H1 (cell line): Measurements from ENCODE around the gene C9orf43. TPM values are rescaled to one million over a fixed set of nuclear protein-coding genes. Genes with fewer than 3 reads are reported as not detected.

ENCODE experiments used
- CTCF ChIA-PET: fragments of 300-600 bp; sonication (Branson Sonifier 250); formaldehyde crosslinking; loops from one replicate; lab custom pipeline; 2021; ENCODE audit not compliant: partially characterized antibody; lab: Charles Lee
- POLR2A ChIA-PET: fragments of 300-600 bp; sonication (Branson Sonifier 250); formaldehyde crosslinking; loops from one replicate; lab custom pipeline; 2021; ENCODE audit warnings: inconsistent platforms; ENCODE audit not compliant: partially characterized antibody; lab: Charles Lee
- DNase-seq, 2 experiments: peaks; one replicate each; pipeline versions ENCODE4 v3.0.0 to v3.0.0-alpha.2; 2010 to 2022; ENCODE audit warnings: low spot score in 2 of 2, low read depth in 1 of 2, mixed read lengths in 1 of 2
- FAIRE-seq: peaks from 2 replicates; lab custom pipeline; 2011; peaks lifted over from hg19 to GRCh38; lab: Jason Lieb, UNC
- H2AFZ ChIP-seq: 2 replicates; pipeline ENCODE4 v1.8.1; 2012; ENCODE audit warnings: low read length, inconsistent platforms
- H2AK5ac ChIP-seq: 2 replicates; pipeline ENCODE4 v1.6.1; 2013; ENCODE audit warnings: low read depth, low read length
- H2BK120ac ChIP-seq: replicated peaks from 2 replicates; pipeline ENCODE3; 2013; ENCODE audit warnings: low read depth, low read length, inconsistent platforms
- H2BK12ac ChIP-seq: 2 replicates; pipeline ENCODE4 v1.6.1; 2013; ENCODE audit warnings: low read depth, low read length
- H2BK15ac ChIP-seq: 2 replicates; pipeline ENCODE4 v1.6.1; 2013; ENCODE audit warnings: low read length
- H2BK20ac ChIP-seq: 2 replicates; pipeline ENCODE4 v1.6.1; 2013; ENCODE audit warnings: low read length
- H2BK5ac ChIP-seq: 2 replicates; pipeline ENCODE4 v1.6.1; 2013; ENCODE audit warnings: low read depth, low read length
- H3K14ac ChIP-seq: 2 replicates; pipeline ENCODE4 v1.6.1; 2013; ENCODE audit warnings: inconsistent platforms; ENCODE audit not compliant: insufficient read length
- H3K18ac ChIP-seq: 2 replicates; pipeline ENCODE4 v1.6.1; 2013; ENCODE audit warnings: low read length; ENCODE audit errors: extremely low read depth
- H3K23ac ChIP-seq: 2 replicates; pipeline ENCODE4 v1.6.1; 2013; ENCODE audit warnings: inconsistent platforms; ENCODE audit not compliant: insufficient read length
- H3K23me2 ChIP-seq: 2 replicates; pipeline ENCODE4 v1.6.1; 2013; ENCODE audit warnings: low read depth, low read length
- H3K27ac ChIP-seq: 2 replicates; pipeline ENCODE4 v1.6.1; 2011; ENCODE audit warnings: low read depth, low read length, inconsistent platforms
- H3K27me3 ChIP-seq, 4 experiments: replicated peaks in 1 of 4; 1 replicate in 1 of 4; 2 replicates in 3 of 4; pipeline versions ENCODE4 v1.6.1 to v1.8.1; 2011 to 2013; ENCODE audit warnings: low read length in 3 of 4, mild to moderate bottlenecking in 3 of 4, inconsistent platforms in 2 of 4, mixed read lengths in 2 of 4, moderate library complexity in 1 of 4; ENCODE audit not compliant: control insufficient read depth in 3 of 4, insufficient read depth in 3 of 4; ENCODE audit errors: extremely low read depth in 1 of 4
- H3K36me3 ChIP-seq, 4 experiments: 2 replicates each; pipeline versions ENCODE4 v1.6.1 to v1.8.1; 2011 to 2013; ENCODE audit warnings: mild to moderate bottlenecking in 4 of 4, low read length in 3 of 4, moderate library complexity in 2 of 4, control low read depth in 1 of 4, inconsistent platforms in 1 of 4; ENCODE audit not compliant: insufficient read depth in 4 of 4, control insufficient read depth in 2 of 4
- H3K4ac ChIP-seq: replicated peaks from 2 replicates; pipeline ENCODE3; 2013; ENCODE audit warnings: low read length, low read depth, mixed read lengths, inconsistent platforms; ENCODE audit not compliant: insufficient read length
- H3K4me1 ChIP-seq, 4 experiments: replicated peaks in 1 of 4; 1 replicate in 1 of 4; 2 replicates in 3 of 4; pipeline versions ENCODE4 v1.6.1 to v1.8.1; 2011 to 2013; ENCODE audit warnings: low read length in 3 of 4, inconsistent platforms in 2 of 4, mixed read lengths in 1 of 4; ENCODE audit not compliant: insufficient read depth in 4 of 4, control insufficient read depth in 3 of 4
- H3K4me2 ChIP-seq, 2 experiments: 2 replicates each; pipeline versions ENCODE4 v1.6.1 to v1.8.1; 2011 to 2013; ENCODE audit warnings: low read depth in 2 of 2, low read length in 2 of 2, control low read depth in 1 of 2, inconsistent platforms in 1 of 2, mild to moderate bottlenecking in 1 of 2; ENCODE audit not compliant: insufficient read depth in 1 of 2
- H3K4me3 ChIP-seq, 4 experiments: fragments of 200-600, 300-600 bp in 1 of 4; sonication (generic), shearing (Covaris generic), sonication (Bioruptor Twin) in 1 of 4; 2 replicates each; pipeline versions ENCODE4 v1.5.1 to v1.8.1; 2011 to 2016; ENCODE audit warnings: low read length in 4 of 4, low read depth in 3 of 4, control low read depth in 2 of 4, inconsistent platforms in 2 of 4, mild to moderate bottlenecking in 2 of 4, mixed read lengths in 1 of 4, moderate library complexity in 1 of 4; ENCODE audit not compliant: insufficient read depth in 2 of 4; ENCODE audit errors: extremely low read depth in 1 of 4
- H3K56ac ChIP-seq: replicated peaks from 2 replicates; pipeline ENCODE3; 2013; ENCODE audit warnings: low read depth, mild to moderate bottlenecking, mixed read lengths, low read length, inconsistent platforms; ENCODE audit not compliant: insufficient read length
- H3K79me1 ChIP-seq: 2 replicates; pipeline ENCODE4 v1.6.1; 2013; ENCODE audit warnings: low read depth, low read length, control low read depth
- H3K79me2 ChIP-seq, 2 experiments: 2 replicates each; pipeline versions ENCODE4 v1.6.1 to v1.8.1; 2012 to 2013; ENCODE audit warnings: low read length in 2 of 2, mild to moderate bottlenecking in 2 of 2, inconsistent platforms in 1 of 2; ENCODE audit not compliant: insufficient read depth in 2 of 2, control insufficient read depth in 1 of 2
- H3K9ac ChIP-seq, 4 experiments: replicated peaks in 1 of 4; 1 replicate in 1 of 4; 2 replicates in 3 of 4; pipeline versions ENCODE4 v1.6.1 to v1.8.1; 2011 to 2013; ENCODE audit warnings: low read depth in 3 of 4, low read length in 3 of 4, control low read depth in 2 of 4, mild to moderate bottlenecking in 2 of 4, moderate library complexity in 2 of 4, inconsistent platforms in 1 of 4; ENCODE audit errors: extremely low read depth in 1 of 4
- H3K9me3 ChIP-seq, 2 experiments: 2 replicates each; pipeline versions ENCODE4 v1.6.1 to v1.8.1; 2012 to 2013; ENCODE audit warnings: mild to moderate bottlenecking in 2 of 2, moderate library complexity in 2 of 2, control low read depth in 1 of 2, inconsistent platforms in 1 of 2, low read depth in 1 of 2, low read length in 1 of 2, mixed read lengths in 1 of 2; ENCODE audit not compliant: insufficient read depth in 2 of 2
- H4K20me1 ChIP-seq, 2 experiments: replicated peaks in 1 of 2; 2 replicates each; pipeline versions ENCODE3 to v1.8.1; 2011 to 2013; ENCODE audit warnings: inconsistent platforms in 2 of 2, low read length in 2 of 2, mild to moderate bottlenecking in 1 of 2; ENCODE audit not compliant: insufficient read depth in 2 of 2, control insufficient read depth in 1 of 2
- H4K5ac ChIP-seq: 2 replicates; pipeline ENCODE4 v1.6.1; 2013; ENCODE audit warnings: low read length, low read depth, mixed read lengths, inconsistent platforms; ENCODE audit not compliant: insufficient read length
- H4K8ac ChIP-seq: 2 replicates; pipeline ENCODE4 v1.8.0; 2013; ENCODE audit warnings: mild to moderate bottlenecking, moderate library complexity, low read length, inconsistent platforms; ENCODE audit not compliant: insufficient read depth; ENCODE audit errors: extremely low read depth
- H4K91ac ChIP-seq: replicated peaks from 2 replicates; pipeline ENCODE3; 2013; ENCODE audit warnings: low read length, mixed read lengths, inconsistent platforms; ENCODE audit not compliant: insufficient read length
- ASH2L ChIP-seq: fragments of 200-600, 300-600 bp; sonication (generic); IDR thresholded peaks from one replicate; pipeline ENCODE4 v1.7.1; 2017; ENCODE audit warnings: low read length
- BACH1 ChIP-seq: IDR thresholded peaks from 2 replicates; pipeline ENCODE4 v1.6.1; 2012; ENCODE audit warnings: low read length, improper control_type of control experiment
- BRCA1 ChIP-seq: IDR thresholded peaks from 2 replicates; pipeline ENCODE4 v1.6.1; 2012; ENCODE audit warnings: low read depth, low read length, improper control_type of control experiment
- CBX5 ChIP-seq: fragments of 300-800, 300-1000 bp; sonication (generic); IDR thresholded peaks from 2 replicates; pipeline ENCODE4 v1.7.1; 2016; ENCODE audit warnings: antibody characterized with exemption, low read length, low read depth
- CTBP2 ChIP-seq: IDR thresholded peaks from 2 replicates; pipeline ENCODE4 v1.7.0; 2011; ENCODE audit warnings: borderline replicate concordance, mild to moderate bottlenecking, moderate library complexity, mixed read lengths, low read length; ENCODE audit not compliant: insufficient read depth, insufficient read length
- GABPA ChIP-seq: IDR thresholded peaks from 2 replicates; pipeline ENCODE4 v1.6.1; 2011; ENCODE audit warnings: mild to moderate bottlenecking, low read length, moderate library complexity, borderline replicate concordance; ENCODE audit not compliant: insufficient read depth
- GTF2F1 ChIP-seq: IDR thresholded peaks from 2 replicates; pipeline ENCODE4 v1.6.1; 2012; ENCODE audit warnings: low read depth, low read length, improper control_type of control experiment, borderline replicate concordance
- JUND ChIP-seq: IDR thresholded peaks from 2 replicates; pipeline ENCODE4 v1.6.1; 2011; ENCODE audit warnings: mild to moderate bottlenecking, improper control_type of control experiment, low read length
- KDM4A ChIP-seq: IDR thresholded peaks from one replicate; pipeline ENCODE4 v1.7.1; 2012; ENCODE audit warnings: low read depth, mild to moderate bottlenecking, moderate library complexity, low read length, inconsistent platforms; ENCODE audit not compliant: severe bottlenecking
- POLR2A ChIP-seq, 2 experiments: IDR thresholded peaks; 1 replicate in 1 of 2; 2 replicates in 1 of 2; pipeline ENCODE4 v1.6.1; 2011; ENCODE audit warnings: low read depth in 2 of 2, low read length in 2 of 2, mild to moderate bottlenecking in 2 of 2; ENCODE audit errors: control extremely low read depth in 1 of 2
- SP1 ChIP-seq: IDR thresholded peaks from 2 replicates; pipeline ENCODE4 v1.6.1; 2011; ENCODE audit warnings: low read depth, low read length
- SRF ChIP-seq: IDR thresholded peaks from 2 replicates; pipeline ENCODE4 v1.6.1; 2011; ENCODE audit warnings: mild to moderate bottlenecking, low read depth, low read length, moderate library complexity
- WGBS, 2 experiments: shearing (Covaris generic) in 1 of 2; methylation state at CpG; one replicate each; pipeline versions ENCODE4 v1.1.6 to v1.1.7; 2013 to 2015; ENCODE audit warnings: low lambda C conversion rate in 2 of 2, mixed read lengths in 2 of 2, inconsistent platforms in 1 of 2, low coverage in 1 of 2, missing lambda C conversion rate in 1 of 2; ENCODE audit not compliant: insufficient replicate concordance in 2 of 2, insufficient coverage in 1 of 2, insufficient read length in 1 of 2; ENCODE audit errors: extremely low coverage in 1 of 2, missing lambda C conversion rate in 1 of 2; 5-methylcytosine and 5-hydroxymethylcytosine counted together
- polyA plus RNA-seq, 7 experiments: library from polyadenylated mRNA; depleted of rRNA in 3 of 7; stranded (reverse) in 5 of 7; unstranded in 2 of 7; fragments of >200 nt in 5 of 7; fragments of 200-250 nt in 2 of 7; gene quantifications; 1 replicate in 5 of 7; 2 replicates in 1 of 7; 4 replicates in 1 of 7; pipeline versions ENCODE4 v1.2.1 to v1.2.3, GENCODE V29; 2011 to 2013; ENCODE audit warnings: missing spikeins in 2 of 7, mixed read lengths in 2 of 7
- total RNA-seq: library from RNA; stranded (reverse); fragmentation: NEBNext Ultra II Directional; extraction: Animal tissue kit (Norgen Biotek cat#: 25700); gene quantifications from 2 replicates; pipeline ENCODE4 v1.2.1, GENCODE V29; 2021

Gene C9orf43
- total and polyA plus RNA-seq, 2 of the 8 experiments (the other 6 are each of a cell fraction or from before 2014, with no cell fraction given) = 0.35 to 0.52 TPM

DNA sequence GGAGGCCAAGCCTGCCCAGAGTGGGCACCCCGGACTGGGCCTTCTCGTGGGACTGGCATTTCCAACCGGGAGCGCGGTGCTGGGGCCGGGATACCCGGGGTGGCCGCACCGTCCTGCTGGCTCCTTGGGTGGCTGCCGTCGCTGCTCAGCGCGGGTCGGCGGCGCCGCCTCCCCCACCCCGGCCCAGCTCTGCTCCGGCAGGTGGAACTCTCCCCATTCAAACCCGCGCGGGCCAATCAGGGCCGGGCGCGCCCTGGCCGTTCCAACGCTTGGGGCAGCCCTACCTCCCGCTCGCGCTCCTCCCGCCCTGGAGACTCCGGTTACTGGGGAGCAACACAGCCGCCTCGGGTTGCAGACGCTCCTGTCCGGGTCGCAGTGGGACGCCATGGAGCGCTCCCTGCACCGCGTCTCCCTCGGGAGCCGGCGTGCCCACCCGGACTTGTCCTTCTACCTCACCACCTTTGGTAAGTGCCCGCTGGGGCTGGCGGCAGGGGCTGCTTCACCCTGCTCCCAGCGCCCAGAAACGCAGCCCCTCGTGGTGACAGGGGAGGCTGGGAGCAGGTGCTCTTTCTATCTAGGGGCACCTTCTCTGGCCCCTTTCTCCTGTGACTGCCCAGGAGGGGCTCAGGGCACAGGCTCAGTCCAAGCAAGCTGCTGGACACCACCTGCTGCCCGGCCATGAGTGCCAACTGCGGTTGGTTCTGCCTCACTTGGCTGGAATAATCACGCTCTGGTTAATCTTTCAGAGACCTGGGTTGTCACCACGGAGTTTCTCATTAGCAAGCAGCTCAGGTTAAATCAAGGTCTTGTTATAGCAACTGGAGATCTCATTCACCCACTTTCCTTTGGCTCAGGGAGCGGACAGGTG is 53.1 kb downstream of the C9orf43 start, which contains the start of gene RGS3:
TSS of gene RGS3 (plus strand) at position 310 of the 868 bp plus-strand sequence. CDS start at position 386, 76 bp downstream.
- Histone ChIP-seq H4K8ac (peak within 1 kb of the TSS; percentile 73; the same call in 1 of the 2 replicates), H2AK5ac (no peak within 1 kb of the TSS), H3K36me3 (no peaks in the 10 kb centered on the region), H3K9me3 (no peaks in the 10 kb centered on the region), H3K79me1 (no peaks in the 10 kb centered on the region), H2BK20ac (no peak within 1 kb of the TSS; the same call in 1 of the 2 replicates), H4K20me1 (no peaks in the 10 kb centered on the region), H3K27ac (no peak within 1 kb of the TSS), H3K27me3 (peaks cover 0 to 29% (median 19%) of the 10 kb centered on the region in 4 experiments; a peak in 6 of 7 replicates), H2AFZ (peak within 1 kb of the TSS; percentile 69), H4K91ac (peak within 1 kb of the TSS; percentile 32), H2BK120ac (no peak within 1 kb of the TSS), H4K5ac (no peak within 1 kb of the TSS), H2BK15ac (0 out of 2 replicates have a peak within 1 kb of the TSS, but pooled peaks have one; percentile 5), H2BK5ac (no peak within 1 kb of the TSS), H3K14ac (no peak within 1 kb of the TSS), H2BK12ac (peak within 1 kb of the TSS; percentile 20; the same call in 1 of the 2 replicates), H3K4me3 (peak within 1 kb of the TSS; percentile 35 to 61 (median 46)), H3K9ac (peak within 1 kb of the TSS in 2 of 4 experiments; percentile 40 to 47; a peak in 3 of 7 replicates), H3K56ac (no peak within 1 kb of the TSS), H3K79me2 (no peaks in the 10 kb centered on the region), H3K23me2 (peaks cover 6% of the 10 kb centered on the region; the same call in 1 of the 2 replicates), H3K4ac (no peak within 1 kb of the TSS), H3K4me1 (peaks cover 0 to 10% (median 7%) of the 10 kb centered on the region in 4 experiments; a peak in 6 of 7 replicates), H3K4me2 (peak within 1 kb of the TSS; percentile 61 to 79), H3K18ac (peak within 1 kb of the TSS; percentile 96), H3K23ac (no peak within 1 kb of the TSS)
- FAIRE-seq (no peak), DNase-seq (peak; percentile 34 to 88)
- ChIA-PET POLR2A (interaction anchor here (0.8 to 1.3 kb wide), 4 partner anchors 10 to 131 kb away, joined by 3 read pairs; partner anchors contain the start of gene POLE3), CTCF (interaction anchor here (0.7 to 2.9 kb wide), 13 partner anchors 10 to 218 kb away, joined by 3 to 21 read pairs (median 3); no protein-coding TSS in a partner anchor)
- WGBS, 2 experiments = 9% methylated on average over 52 of the region's 55 CpGs; no CpG with 5 or more reads in 1 of the 2 experiments
- TF ChIP-seq POLR2A (IDR thresholded peaks at IDR 0.05; ENCODE audit: control extremely low read depth in 1 of 2, low read depth in 2 of 2, low read length in 2 of 2) (no peak), BRCA1 (no peak), GABPA (no peak), BACH1 (no peak), SRF (no peak), SP1 (no peak), CTBP2 (no peak), GTF2F1 (no peak), CBX5 (no peak), JUND (no peak), KDM4A (peak; percentile 73), ASH2L (peak; percentile 34)
